PC-9 (cell line): ENCODE results near the gene EIF4E.

Experiments
- CTCF ChIP-seq: fragments of 200-600 bp; sonication (generic); conservative IDR thresholded peaks from 2 replicates; pipeline ENCODE4 v1.6.1; 2017; ENCODE audit warnings: mixed run types, antibody characterized with exemption, mild to moderate bottlenecking, moderate library complexity
- EZH2 ChIP-seq: fragments of 200-600 bp; sonication (generic); IDR thresholded peaks from 2 replicates; pipeline ENCODE4 v1.8.0; 2017; ENCODE audit warnings: antibody characterized with exemption, low read depth

GRCh38 chr4:98873059-98873458 lies 55.9 kb downstream of the EIF4E start:
- TF ChIP-seq CTCF, result no peak
- TF ChIP-seq EZH2, result no peak
